DND-41 (cell line): Measurements from ENCODE around the gene KCNG2.

Experiments
- ATAC-seq: fragments of 200-7000 bp; cut with Tn5 transposase; 3 replicates; pipeline ENCODE4 v1.9.1; 2021; ENCODE audit warnings: low read depth; ENCODE audit not compliant: insufficient read depth
- DNase-seq: peaks from one replicate; pipeline ENCODE4 v3.0.0-alpha.2; 2020
- H2AFZ ChIP-seq: 2 replicates; pipeline ENCODE4 v1.6.0; 2012; ENCODE audit warnings: low read depth, low read length
- H3K27ac ChIP-seq: 2 replicates; pipeline ENCODE4 v1.5.1; 2012; ENCODE audit warnings: low read length, inconsistent platforms
- H3K27me3 ChIP-seq: fragments of 200-600 bp; sonication (generic); 2 replicates; pipeline ENCODE4 v1.6.0; 2012; ENCODE audit warnings: low read length, mild to moderate bottlenecking, inconsistent platforms; ENCODE audit not compliant: insufficient read depth, poor library complexity
- H3K36me3 ChIP-seq: 2 replicates; pipeline ENCODE4 v1.5.1; 2012; ENCODE audit warnings: low read length, inconsistent platforms; ENCODE audit not compliant: insufficient read depth
- H3K4me1 ChIP-seq: 2 replicates; pipeline ENCODE4 v1.5.1; 2012; ENCODE audit warnings: mild to moderate bottlenecking, low read length; ENCODE audit not compliant: insufficient read depth
- H3K4me2 ChIP-seq: 2 replicates; pipeline ENCODE4 v1.6.0; 2012; ENCODE audit warnings: mild to moderate bottlenecking, moderate library complexity, low read length, inconsistent platforms; ENCODE audit not compliant: insufficient read depth
- H3K4me3 ChIP-seq, 2 experiments: fragments of 200-600 bp in 1 of 2; shearing (Covaris generic) in 1 of 2; 2 replicates each; pipeline ENCODE4 v1.5.1; 2012 to 2016; ENCODE audit warnings: inconsistent platforms in 2 of 2, low read length in 2 of 2, mild to moderate bottlenecking in 2 of 2, low read depth in 1 of 2, moderate library complexity in 1 of 2
- H3K79me2 ChIP-seq: 2 replicates; pipeline ENCODE4 v1.6.0; 2012; ENCODE audit warnings: low read length, inconsistent platforms; ENCODE audit not compliant: insufficient read depth
- H3K9ac ChIP-seq: 2 replicates; pipeline ENCODE4 v1.6.0; 2012; ENCODE audit warnings: low read depth, mild to moderate bottlenecking, inconsistent platforms, low read length, moderate library complexity
- H3K9me3 ChIP-seq: 2 replicates; pipeline ENCODE4 v1.5.1; 2012; ENCODE audit warnings: low read length, moderate library complexity, mild to moderate bottlenecking, inconsistent platforms; ENCODE audit not compliant: insufficient read depth, severe bottlenecking
- H4K20me1 ChIP-seq: 2 replicates; pipeline ENCODE4 v1.6.0; 2012; ENCODE audit warnings: low read length; ENCODE audit not compliant: insufficient read depth
- CTCF ChIP-seq: IDR thresholded peaks from 2 replicates; pipeline ENCODE4 v1.5.1; 2012; ENCODE audit warnings: borderline replicate concordance, low read length, moderate library complexity, mild to moderate bottlenecking; ENCODE audit not compliant: poor library complexity, severe bottlenecking; ENCODE audit errors: extremely low read depth
- EZH2 ChIP-seq: IDR thresholded peaks from 3 replicates; pipeline ENCODE4 v1.6.1; 2012; ENCODE audit warnings: borderline replicate concordance, low read depth, mild to moderate bottlenecking, moderate library complexity, low read length, inconsistent platforms; ENCODE audit not compliant: severe bottlenecking

The KCNG2 gene

GRCh38 chr18:79889569-79889968, 91.8 kb downstream of the KCNG2 start:
- DNase-seq = no peak
- Histone ChIP-seq H3K27me3 (no peaks in the 10 kb centered on the region), H3K4me3 (no peak overlapping the region), H2AFZ (no peak overlapping the region), H3K36me3 (no peaks in the 10 kb centered on the region), H3K4me2 (no peak overlapping the region), H3K9me3 (peaks cover 13% of the 10 kb centered on the region), H3K4me1 (peaks cover 2% of the 10 kb centered on the region; the same call in 1 of the 2 replicates), H4K20me1 (no peaks in the 10 kb centered on the region), H3K79me2 (no peaks in the 10 kb centered on the region), H3K27ac (no peak overlapping the region), H3K9ac (no peak overlapping the region)
- TF ChIP-seq CTCF = no peak
- TF ChIP-seq EZH2 = no peak
- no peak for ATAC-seq

DNA sequence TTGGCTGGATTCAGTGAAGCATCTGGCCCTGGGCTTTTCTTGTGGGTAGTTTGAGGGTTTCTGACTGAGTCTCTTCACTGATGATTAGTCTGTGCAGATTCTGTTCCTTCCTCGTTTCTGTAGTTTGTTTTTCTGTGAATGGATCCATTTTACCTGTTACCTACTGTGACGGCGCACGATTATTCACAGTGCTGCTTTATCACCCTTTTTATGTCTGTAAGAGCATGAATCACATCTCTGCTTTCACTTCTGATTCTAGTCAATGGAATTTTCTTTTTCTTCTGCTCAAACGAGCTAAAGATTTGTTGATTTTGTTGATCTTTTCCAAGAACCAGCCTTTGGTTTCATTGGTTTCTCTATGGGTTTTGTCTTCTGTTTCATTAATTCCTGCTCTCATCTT, 92.9 kb downstream of the KCNG2 start:
- DNase-seq (no peak), ATAC-seq (no peak)
- no peaks in the 10 kb centered on the region for H3K79me2 ChIP-seq
- H3K27me3 ChIP-seq = no peaks in the 10 kb centered on the region
- H4K20me1 ChIP-seq = no peaks in the 10 kb centered on the region
- H3K4me1 ChIP-seq = no peaks in the 10 kb centered on the region
- H3K4me3 ChIP-seq = no peak overlapping the region
- no peaks in the 10 kb centered on the region for H3K36me3 ChIP-seq
- H3K27ac ChIP-seq = no peak overlapping the region
- no peak overlapping the region for H3K4me2 ChIP-seq
- no peak overlapping the region for H2AFZ ChIP-seq
- H3K9me3 ChIP-seq = peaks cover 17% of the 10 kb centered on the region
- no peak overlapping the region for H3K9ac ChIP-seq
- TF ChIP-seq EZH2 (no peak), CTCF (no peak)

GRCh38 chr18:79896738-79897137, 99.0 kb downstream of the KCNG2 start:
- Histone ChIP-seq H3K36me3 (peaks cover 12% of the 10 kb centered on the region), H3K4me2 (no peak overlapping the region), H2AFZ (no peak overlapping the region), H4K20me1 (no peaks in the 10 kb centered on the region), H3K79me2 (no peaks in the 10 kb centered on the region), H3K9me3 (peaks cover 50% of the 10 kb centered on the region), H3K27me3 (no peaks in the 10 kb centered on the region), H3K4me1 (no peaks in the 10 kb centered on the region), H3K9ac (no peak overlapping the region), H3K4me3 (no peak overlapping the region), H3K27ac (no peak overlapping the region)
- TF ChIP-seq CTCF (no peak), EZH2 (no peak)
- ATAC-seq = no peak
- no peak for DNase-seq
